ENCODE results near the gene SPDYE16. TPM values are rescaled to one million over a fixed set of nuclear protein-coding genes. Genes with fewer than 3 reads are reported as not detected.
A peak's percentile ranks its signal among the peaks of the same experiment; 100 is the strongest.
"Not testable (repeated sequence)": the region's sequence is repeated elsewhere in the genome, so short reads cannot be mapped to it uniquely, and the experiment has no call there.

The SPDYE16 gene
- total RNA-seq: under 1 TPM in 1 of 4 donors, not detected in 3; 0.31 TPM

GRCh38 chr7:76543197-76543596, at the start of gene SPDYE16:
SPDYE16 (minus strand) TSS chr7:76543297; CDS start chr7:76541459, 1,838 bp downstream.
- H3K4me3 ChIP-seq; in situ Hi-C loops (cut with MboI; ENCODE audit: low sequenced_read_pairs in 4 of 4); intact Hi-C loops (cut with DNase I; ENCODE audit: low total_unique reads); H3K27ac ChIP-seq; H3K36me3 ChIP-seq; H3K27me3 ChIP-seq; H3K9me3 ChIP-seq; H3K4me1 ChIP-seq; DNase-seq; ATAC-seq: not testable (repeated sequence)

- intact Hi-C loops (cut with DNase I; ENCODE audit: low total_unique reads); H3K27ac ChIP-seq; H3K27me3 ChIP-seq; DNase-seq; H3K36me3 ChIP-seq; H3K9me3 ChIP-seq; H3K4me3 ChIP-seq; in situ Hi-C loops (cut with MboI; ENCODE audit: low sequenced_read_pairs in 4 of 4); ATAC-seq; H3K4me1 ChIP-seq: not testable (repeated sequence)
Observed at GRCh38 chr7:76592694-76593093, 49.6 kb upstream of the SPDYE16 start.

GRCh38 chr7:76591602-76592304, 48.7 kb upstream of the SPDYE16 start:
- in situ Hi-C loops (cut with MboI; ENCODE audit: low sequenced_read_pairs in 4 of 4); intact Hi-C loops (cut with DNase I; ENCODE audit: low total_unique reads); H3K4me3 ChIP-seq; ATAC-seq; H3K36me3 ChIP-seq; H3K9me3 ChIP-seq; H3K27ac ChIP-seq; H3K27me3 ChIP-seq; DNase-seq: not testable (repeated sequence)
- peaks cover 3 to 13% of the 10 kb centered on the region in 2 donors for H3K4me1 ChIP-seq

- H3K27me3 ChIP-seq; H3K9me3 ChIP-seq; DNase-seq; intact Hi-C loops (cut with DNase I; ENCODE audit: low total_unique reads); H3K4me3 ChIP-seq; ATAC-seq; in situ Hi-C loops (cut with MboI; ENCODE audit: low sequenced_read_pairs in 4 of 4); H3K36me3 ChIP-seq; H3K27ac ChIP-seq: not testable (repeated sequence)
- peaks cover 10 to 20% of the 10 kb centered on the region in 2 donors for H3K4me1 ChIP-seq
Observed at GRCh38 chr7:76591033-76591432, 47.9 kb upstream of the SPDYE16 start.

- H3K9me3 ChIP-seq; intact Hi-C loops (cut with DNase I; ENCODE audit: low total_unique reads); H3K27me3 ChIP-seq; H3K36me3 ChIP-seq; H3K27ac ChIP-seq; ATAC-seq; DNase-seq; in situ Hi-C loops (cut with MboI; ENCODE audit: low sequenced_read_pairs in 4 of 4); H3K4me3 ChIP-seq: not testable (repeated sequence)
- H3K4me1 ChIP-seq: peaks cover 20 to 35% of the 10 kb centered on the region in 2 donors
Observed at GRCh38 chr7:76588586-76588985, 45.5 kb upstream of the SPDYE16 start.

- DNase-seq; intact Hi-C loops (cut with DNase I; ENCODE audit: low total_unique reads); H3K4me3 ChIP-seq; ATAC-seq; H3K27ac ChIP-seq; H3K27me3 ChIP-seq; in situ Hi-C loops (cut with MboI; ENCODE audit: low sequenced_read_pairs in 4 of 4); H3K9me3 ChIP-seq; H3K36me3 ChIP-seq: not testable (repeated sequence)
- H3K4me1 ChIP-seq: peaks cover 23 to 47% of the 10 kb centered on the region in 2 donors
Observed at GRCh38 chr7:76586585-76587315, 43.7 kb upstream of the SPDYE16 start.

- Histone ChIP-seq H3K4me3 (peak overlapping the region in 1 of 4 donors; percentile 9), H3K27ac (peak overlapping the region; percentile 68 to 77 (median 72)), H3K4me1 (peaks cover 23 to 47% of the 10 kb centered on the region in 2 donors)
- H3K36me3 ChIP-seq; in situ Hi-C loops (cut with MboI; ENCODE audit: low sequenced_read_pairs in 4 of 4); intact Hi-C loops (cut with DNase I; ENCODE audit: low total_unique reads); H3K27me3 ChIP-seq; DNase-seq; H3K9me3 ChIP-seq: not testable (repeated sequence)
- peak; percentile 59 to 62 for ATAC-seq
Observed at GRCh38 chr7:76583636-76584281, 40.7 kb upstream of the SPDYE16 start.

GRCh38 chr7:76582848-76583631, 39.9 kb upstream of the SPDYE16 start:
- peak; percentile 99 to 100 for ATAC-seq
- H3K9me3 ChIP-seq; in situ Hi-C loops (cut with MboI; ENCODE audit: low sequenced_read_pairs in 4 of 4); H3K4me3 ChIP-seq; intact Hi-C loops (cut with DNase I; ENCODE audit: low total_unique reads); H3K36me3 ChIP-seq; H3K27me3 ChIP-seq: not testable (repeated sequence)
- Histone ChIP-seq H3K27ac (peak overlapping the region; percentile 68 to 77 (median 72)), H3K4me1 (peaks cover 23 to 43% of the 10 kb centered on the region in 2 donors)
- DNase-seq: peak; percentile 67 to 85

- intact Hi-C loops (cut with DNase I; ENCODE audit: low total_unique reads); ATAC-seq; in situ Hi-C loops (cut with MboI; ENCODE audit: low sequenced_read_pairs in 4 of 4): not testable (repeated sequence)
Observed at GRCh38 chr7:76575919-76576655, 33.0 kb upstream of the SPDYE16 start.

GRCh38 chr7:76575431-76575830, 32.3 kb upstream of the SPDYE16 start:
- H3K4me3 ChIP-seq; intact Hi-C loops (cut with DNase I; ENCODE audit: low total_unique reads); H3K9me3 ChIP-seq; H3K4me1 ChIP-seq; DNase-seq; in situ Hi-C loops (cut with MboI; ENCODE audit: low sequenced_read_pairs in 4 of 4); H3K27me3 ChIP-seq; H3K36me3 ChIP-seq; H3K27ac ChIP-seq; ATAC-seq: not testable (repeated sequence)

More at GRCh38 chr7:76575919-76576655, 33.0 kb upstream of the SPDYE16 start:
- not testable (repeated sequence) for H3K4me3 ChIP-seq, H3K36me3 ChIP-seq, H3K9me3 ChIP-seq, DNase-seq, H3K27me3 ChIP-seq, H3K4me1 ChIP-seq, H3K27ac ChIP-seq

Data from gastrocnemius medialis (tissue), 4 donors.